GM20000 (cell line): ENCODE measurements around the gene ZNF35.
"Not testable (repeated sequence)": the region's sequence is repeated elsewhere in the genome, so short reads cannot be mapped to it uniquely, and the experiment has no call there.

Source experiments
- DNase-seq: peaks from one replicate; pipeline ENCODE4 v3.0.0; 2012; ENCODE audit warnings: low spot score
- CTCF ChIP-seq: IDR thresholded peaks from 2 replicates; pipeline ENCODE4 v1.5.1; 2012; ENCODE audit warnings: mild to moderate bottlenecking, control low read depth; ENCODE audit errors: extremely low read depth, missing control alignments

Gene ZNF35

GRCh38 chr3:44665173-44665572 lies 16.6 kb downstream of the ZNF35 start:
- DNase-seq, result no peak
- TF ChIP-seq CTCF, result no peak

- DNase-seq, result no peak
- no peak for TF ChIP-seq CTCF
Measured at GRCh38 chr3:44666346-44666745, 17.8 kb downstream of the ZNF35 start.

GRCh38 chr3:44669760-44670159 lies 21.2 kb downstream of the ZNF35 start:
- no peak for TF ChIP-seq CTCF
- DNase-seq, result no peak

GRCh38 chr3:44673466-44673865 lies 24.9 kb downstream of the ZNF35 start:
- DNase-seq, result not testable (repeated sequence)

- TF ChIP-seq CTCF, result no peak
- DNase-seq, result no peak
Measured at GRCh38 chr3:44674211-44674610, 25.7 kb downstream of the ZNF35 start.

- DNase-seq, result no peak
- TF ChIP-seq CTCF, result no peak
Measured at GRCh38 chr3:44678480-44679116, 30.1 kb downstream of the ZNF35 start.

GRCh38 chr3:44680921-44681455 lies 32.5 kb downstream of the ZNF35 start:
- DNase-seq, result no peak
- TF ChIP-seq CTCF, result no peak
